BLaER1 treated with 17β-estradiol and CSF1 and Interleukin-3, amounts not matched to agents 10 nM and 100 nM (cell line): ENCODE results near the gene RNF41.
A peak's percentile ranks its signal among the peaks of the same experiment; 100 is the strongest.

Experiments
- H3K27ac ChIP-seq, 11 experiments: shearing (Covaris generic); formaldehyde crosslinking; 2 replicates each; pipeline ENCODE4 v1.8.1; 2022
- H3K27me3 ChIP-seq, 11 experiments: shearing (Covaris generic); formaldehyde crosslinking; 2 replicates each; pipeline ENCODE4 v1.8.1; 2022
- H3K36me3 ChIP-seq, 11 experiments: shearing (Covaris generic); formaldehyde crosslinking; 2 replicates each; pipeline ENCODE4 v1.8.1; 2022
- H3K4me1 ChIP-seq, 10 experiments: shearing (Covaris generic); formaldehyde crosslinking; 2 replicates each; pipeline ENCODE4 v1.8.1; 2022
- H3K4me2 ChIP-seq, 11 experiments: shearing (Covaris generic); formaldehyde crosslinking; 2 replicates each; pipeline ENCODE4 v1.8.1; 2022
- H3K4me3 ChIP-seq, 10 experiments: shearing (Covaris generic); formaldehyde crosslinking; 2 replicates each; pipeline ENCODE4 v1.8.1; 2022
- H3K9ac ChIP-seq, 11 experiments: shearing (Covaris generic); formaldehyde crosslinking; 2 replicates each; pipeline ENCODE4 v1.8.1; 2022
- H3K9me3 ChIP-seq, 11 experiments: shearing (Covaris generic); formaldehyde crosslinking; replicated peaks in 1 of 11; 2 replicates each; pipeline ENCODE4 v1.8.1; 2022
- H4K20me1 ChIP-seq, 11 experiments: shearing (Covaris generic); formaldehyde crosslinking; 2 replicates each; pipeline ENCODE4 v1.8.1; 2022
- Cebpa-rat ChIP-seq, 11 experiments: shearing (Covaris generic); IDR thresholded peaks; 2 replicates each; pipeline ENCODE4 v1.8.1; 2022

RNF41 gene

DNA sequence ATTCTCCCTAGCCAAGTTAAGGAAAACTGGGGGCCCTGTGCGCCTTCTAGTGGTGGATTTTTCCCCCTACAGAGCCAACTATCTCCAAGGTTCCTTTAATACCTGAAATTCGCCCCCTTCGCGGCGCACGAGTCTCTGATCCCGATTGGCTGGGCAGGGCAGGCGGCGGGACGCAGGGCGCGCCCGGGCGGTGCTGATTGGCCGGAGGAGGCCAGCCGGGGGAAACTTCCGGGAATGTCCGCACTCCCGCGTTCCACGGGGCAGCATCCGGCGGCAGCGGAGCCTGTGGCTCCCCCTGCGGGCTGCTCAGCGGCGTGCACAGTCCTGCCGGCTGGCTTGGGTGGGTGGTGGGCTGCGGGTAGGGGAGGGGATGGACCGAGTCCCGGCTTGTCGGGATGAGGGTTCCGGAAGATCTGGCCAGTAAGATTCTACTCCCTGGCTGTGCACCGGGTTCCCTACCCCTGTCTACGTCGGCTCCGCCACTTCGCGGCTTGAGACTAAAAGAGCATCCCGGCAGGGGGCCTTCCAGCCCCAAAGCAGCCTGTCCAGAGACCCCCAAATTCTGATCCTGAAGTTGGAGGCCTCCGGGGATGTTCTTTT is 2.5 kb upstream of the RNF41 start, which contains the start of gene NABP2:
Gene NABP2, plus strand, starts transcription at position 241 of the 600 bp plus-strand sequence. CDS start 515 bp downstream, outside the sequence.
- Histone ChIP-seq H3K9me3 (no peaks in the 10 kb centered on the region), H3K4me2 (peak within 1 kb of the TSS; percentile 86 to 100 (median 95)), H3K9ac (peak within 1 kb of the TSS; percentile 68 to 85 (median 81)), H3K27ac (peak within 1 kb of the TSS; percentile 19 to 93 (median 70); a peak in 21 of 22 replicates), H3K27me3 (no peaks in the 10 kb centered on the region), H3K36me3 (peaks cover 0 to 21% (median 6%) of the 10 kb centered on the region in 11 experiments; a peak in 8 of 22 replicates), H4K20me1 (peaks cover 0 to 13% (median 0%) of the 10 kb centered on the region in 11 experiments; a peak in 8 of 22 replicates), H3K4me3 (peak within 1 kb of the TSS; percentile 65 to 79 (median 74)), H3K4me1 (peaks cover 41 to 71% (median 58%) of the 10 kb centered on the region in 10 experiments)
- no peak for TF ChIP-seq Cebpa-rat (IDR thresholded peaks at IDR 0.05)

DNA sequence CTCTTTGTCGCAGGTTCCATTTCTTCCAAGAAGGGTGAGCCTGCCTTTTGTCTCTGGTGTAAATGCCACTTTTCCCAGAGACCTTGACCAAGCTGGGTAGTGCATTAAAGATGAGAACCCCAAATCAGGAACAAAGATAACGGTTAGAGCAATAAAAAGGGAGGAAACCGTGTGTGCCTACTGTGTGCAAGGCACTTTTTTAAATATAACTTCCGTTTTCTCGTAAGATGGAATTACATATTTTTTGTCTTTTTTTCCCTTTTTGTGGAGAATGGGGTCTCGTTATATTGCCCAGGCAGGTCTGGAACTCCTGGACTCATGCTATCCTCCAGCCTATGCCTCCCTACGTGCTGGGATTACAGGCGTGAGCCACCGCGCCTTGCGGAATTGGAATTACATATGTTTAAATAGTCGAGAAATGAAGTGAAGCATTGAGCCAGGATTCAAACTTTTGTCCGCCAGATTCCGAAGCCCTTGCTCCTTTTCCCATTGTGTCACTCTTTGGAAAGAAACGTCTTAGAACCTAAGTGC is 1.9 kb upstream of the RNF41 start:
- Histone ChIP-seq H3K4me3 (peak overlapping the region; percentile 65 to 79 (median 74); a peak in 19 of 20 replicates), H3K4me1 (peaks cover 47 to 66% (median 57%) of the 10 kb centered on the region in 10 experiments), H3K9ac (peak overlapping the region in 7 of 11 experiments; percentile 14 to 85 (median 79); a peak in 13 of 22 replicates), H3K36me3 (peaks cover 0 to 21% (median 6%) of the 10 kb centered on the region in 11 experiments; a peak in 8 of 22 replicates), H3K4me2 (peak overlapping the region; percentile 86 to 100 (median 95)), H3K9me3 (no peaks in the 10 kb centered on the region), H3K27me3 (no peaks in the 10 kb centered on the region), H3K27ac (peak overlapping the region in 10 of 11 experiments; percentile 1 to 93 (median 65); a peak in 11 of 22 replicates), H4K20me1 (peaks cover 0 to 18% (median 0%) of the 10 kb centered on the region in 11 experiments; a peak in 8 of 22 replicates)
- TF ChIP-seq Cebpa-rat (IDR thresholded peaks at IDR 0.05) = no peak

DNA sequence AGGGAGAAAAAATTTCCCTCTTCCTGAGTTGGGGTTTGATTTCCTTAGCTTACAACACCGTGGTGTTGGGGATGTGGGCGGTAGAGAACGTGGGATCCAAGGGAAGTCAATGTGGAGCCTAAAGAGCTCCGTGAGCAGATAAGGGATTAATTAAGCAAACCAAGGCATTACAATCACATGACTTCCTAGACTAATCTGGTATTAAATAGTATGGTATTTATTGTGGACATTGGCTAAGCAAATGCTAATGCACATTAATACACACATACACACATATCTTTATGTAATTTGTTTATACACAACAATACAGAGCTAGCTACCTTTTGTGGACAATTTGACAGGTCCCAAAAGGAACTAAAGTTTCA is 791 bp upstream of the RNF41 start:
- peaks cover 0 to 30% (median 6%) of the 10 kb centered on the region in 11 experiments; a peak in 10 of 22 replicates for H4K20me1 ChIP-seq
- peak overlapping the region; percentile 83 to 93 (median 91) for H3K9ac ChIP-seq
- H3K9me3 ChIP-seq = no peaks in the 10 kb centered on the region
- peaks cover 2 to 26% (median 13%) of the 10 kb centered on the region in 11 experiments; a peak in 20 of 22 replicates for H3K36me3 ChIP-seq
- TF ChIP-seq Cebpa-rat (IDR thresholded peaks at IDR 0.05) = no peak
- peak overlapping the region; percentile 80 to 97 (median 89) for H3K4me3 ChIP-seq
- H3K27me3 ChIP-seq = no peaks in the 10 kb centered on the region
- H3K4me1 ChIP-seq = peaks cover 47 to 59% (median 52%) of the 10 kb centered on the region in 10 experiments
- peak overlapping the region; percentile 86 to 100 (median 95) for H3K4me2 ChIP-seq
- peak overlapping the region; percentile 82 to 93 (median 89) for H3K27ac ChIP-seq

DNA sequence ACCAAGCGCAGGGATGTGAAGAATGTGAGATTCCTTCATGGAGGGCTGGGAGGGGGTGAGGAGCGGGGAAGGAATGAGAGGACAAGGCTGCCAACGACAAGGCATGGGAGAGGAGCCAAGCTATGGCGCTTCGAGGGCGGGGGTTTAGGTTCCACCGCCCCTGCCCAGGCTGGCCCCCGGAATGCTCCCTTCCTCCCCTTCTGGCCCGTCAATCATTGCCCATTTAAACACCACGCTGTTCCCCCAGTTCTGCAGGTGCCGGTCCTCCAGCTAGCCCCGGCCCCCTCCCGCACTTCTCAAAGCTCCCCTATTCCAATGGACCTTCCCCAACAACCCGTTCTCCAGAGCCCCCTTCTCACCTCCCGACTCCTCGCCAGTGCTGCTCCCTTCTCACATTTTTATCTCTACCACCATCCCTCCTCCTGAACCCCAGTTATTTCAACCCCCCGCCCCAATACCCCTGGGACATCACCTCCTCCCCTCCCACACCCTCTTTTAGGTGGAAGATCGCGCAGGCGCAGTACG is 428 bp downstream of the RNF41 start:
- H3K4me3 ChIP-seq = peak overlapping the region; percentile 80 to 97 (median 89)
- no peak for TF ChIP-seq Cebpa-rat (IDR thresholded peaks at IDR 0.05)
- H3K27ac ChIP-seq = peak overlapping the region; percentile 82 to 93 (median 89)
- no peaks in the 10 kb centered on the region for H3K27me3 ChIP-seq
- H3K9ac ChIP-seq = peak overlapping the region; percentile 83 to 93 (median 91)
- H3K4me2 ChIP-seq = peak overlapping the region; percentile 86 to 100 (median 95)
- H3K4me1 ChIP-seq = peaks cover 47 to 59% (median 52%) of the 10 kb centered on the region in 10 experiments
- peaks cover 14 to 29% (median 22%) of the 10 kb centered on the region in 11 experiments for H3K36me3 ChIP-seq
- no peaks in the 10 kb centered on the region for H3K9me3 ChIP-seq
- peaks cover 0 to 42% (median 18%) of the 10 kb centered on the region in 11 experiments; a peak in 12 of 22 replicates for H4K20me1 ChIP-seq

DNA sequence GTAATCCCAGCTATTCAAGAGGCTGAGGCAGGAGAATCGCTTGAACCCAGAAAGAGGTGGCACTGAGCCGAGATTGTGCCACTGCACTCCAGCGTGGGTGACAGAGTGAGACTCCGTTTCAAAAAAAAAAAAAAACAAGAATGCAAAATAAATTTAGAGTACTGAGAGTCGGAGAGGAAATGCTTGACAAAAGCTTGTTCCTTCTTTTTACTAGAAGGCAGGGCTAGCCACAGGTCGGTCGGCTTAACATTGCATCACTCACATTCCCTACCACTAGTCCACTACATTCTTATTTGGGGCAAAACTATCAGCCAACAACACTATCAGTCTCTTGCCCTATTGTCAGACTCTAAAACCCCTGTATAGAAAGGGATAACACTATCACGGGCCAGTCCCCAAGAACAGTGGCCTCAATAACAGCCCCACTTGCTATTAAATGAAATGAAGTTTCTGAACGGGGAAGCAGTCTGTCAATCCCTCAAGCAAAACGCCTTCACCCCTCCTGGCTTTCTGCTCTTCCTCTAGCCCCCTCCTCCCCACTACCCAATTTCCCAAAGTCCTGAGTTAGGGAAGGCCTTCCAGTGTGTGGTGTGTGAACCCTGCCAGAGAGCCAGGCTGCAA is 1.0 kb downstream of the RNF41 start:
- peaks cover 0 to 48% (median 21%) of the 10 kb centered on the region in 11 experiments; a peak in 12 of 22 replicates for H4K20me1 ChIP-seq
- H3K4me2 ChIP-seq = peak overlapping the region; percentile 86 to 100 (median 95)
- H3K4me3 ChIP-seq = peak overlapping the region; percentile 80 to 97 (median 89)
- H3K9me3 ChIP-seq = no peaks in the 10 kb centered on the region
- peaks cover 46 to 55% (median 49%) of the 10 kb centered on the region in 10 experiments for H3K4me1 ChIP-seq
- H3K27me3 ChIP-seq = no peaks in the 10 kb centered on the region
- H3K36me3 ChIP-seq = peaks cover 20 to 32% (median 26%) of the 10 kb centered on the region in 11 experiments
- H3K27ac ChIP-seq = peak overlapping the region; percentile 82 to 93 (median 89)
- TF ChIP-seq Cebpa-rat (IDR thresholded peaks at IDR 0.05) = peak in 8 of 11 experiments; percentile 10 to 76 (median 41); a peak in 7 of 22 replicates
- H3K9ac ChIP-seq = peak overlapping the region; percentile 83 to 93 (median 91)

DNA sequence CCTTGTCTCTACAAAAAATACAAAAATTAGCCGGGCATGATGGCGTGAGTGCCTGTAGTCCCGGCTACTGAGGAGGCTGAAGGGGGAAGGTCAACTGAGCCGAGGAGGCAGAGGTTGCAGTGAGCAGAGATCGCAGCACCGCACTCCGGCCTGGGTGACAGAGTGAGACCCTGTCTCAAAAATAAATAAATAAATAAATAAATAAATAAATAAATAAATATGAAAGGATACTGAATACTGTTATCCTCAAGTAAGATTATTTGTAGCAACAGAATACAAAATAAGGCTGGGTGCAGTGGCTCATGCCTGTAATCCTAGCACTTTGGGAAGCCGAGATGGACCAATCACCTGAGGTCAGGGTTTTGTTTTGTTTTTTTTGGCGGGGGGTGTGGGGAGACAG is 1.9 kb downstream of the RNF41 start:
- H3K4me3 ChIP-seq = peak overlapping the region in 9 of 10 experiments; percentile 80 to 97 (median 90); a peak in 18 of 20 replicates
- no peak for TF ChIP-seq Cebpa-rat (IDR thresholded peaks at IDR 0.05)
- no peaks in the 10 kb centered on the region for H3K9me3 ChIP-seq
- peak overlapping the region; percentile 86 to 100 (median 95) for H3K4me2 ChIP-seq
- H3K36me3 ChIP-seq = peaks cover 28 to 41% (median 34%) of the 10 kb centered on the region in 11 experiments
- peak overlapping the region; percentile 23 to 93 (median 89); a peak in 20 of 22 replicates for H3K27ac ChIP-seq
- peaks cover 38 to 46% (median 41%) of the 10 kb centered on the region in 10 experiments for H3K4me1 ChIP-seq
- H4K20me1 ChIP-seq = peaks cover 0 to 56% (median 21%) of the 10 kb centered on the region in 11 experiments; a peak in 12 of 22 replicates
- H3K9ac ChIP-seq = peak overlapping the region; percentile 83 to 93 (median 91)
- H3K27me3 ChIP-seq = no peaks in the 10 kb centered on the region

DNA sequence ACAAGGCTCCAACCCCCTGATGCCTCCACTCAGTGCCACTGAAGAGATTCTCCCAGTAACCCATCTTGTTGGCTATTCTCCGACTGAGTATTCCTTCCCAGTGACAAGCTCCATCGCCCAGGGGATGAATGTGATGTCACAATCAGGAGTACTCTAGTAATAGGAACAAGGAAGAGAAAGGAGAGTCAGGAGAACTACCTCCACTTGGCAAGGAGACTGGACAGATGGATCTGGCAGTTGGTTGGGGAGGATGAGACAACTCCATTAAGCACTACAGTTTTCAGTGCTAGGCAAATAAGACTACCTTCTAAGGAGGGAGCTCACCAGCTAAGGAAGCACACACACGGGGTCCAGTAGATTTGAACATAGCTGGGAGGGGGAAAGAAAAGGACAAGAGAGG is 5.3 kb downstream of the RNF41 start:
- H4K20me1 ChIP-seq = peaks cover 0 to 88% (median 24%) of the 10 kb centered on the region in 11 experiments; a peak in 13 of 22 replicates
- no peak overlapping the region for H3K4me3 ChIP-seq
- H3K36me3 ChIP-seq = peaks cover 62 to 74% (median 68%) of the 10 kb centered on the region in 11 experiments
- no peak for TF ChIP-seq Cebpa-rat (IDR thresholded peaks at IDR 0.05)
- H3K27ac ChIP-seq = no peak overlapping the region
- no peaks in the 10 kb centered on the region for H3K9me3 ChIP-seq
- H3K4me1 ChIP-seq = peaks cover 16 to 19% (median 17%) of the 10 kb centered on the region in 10 experiments
- no peak overlapping the region for H3K4me2 ChIP-seq
- no peaks in the 10 kb centered on the region for H3K27me3 ChIP-seq
- H3K9ac ChIP-seq = 0 out of 22 replicates have a peak overlapping the region, but pooled peaks of 1 of the 11 experiments have one; percentile 3

DNA sequence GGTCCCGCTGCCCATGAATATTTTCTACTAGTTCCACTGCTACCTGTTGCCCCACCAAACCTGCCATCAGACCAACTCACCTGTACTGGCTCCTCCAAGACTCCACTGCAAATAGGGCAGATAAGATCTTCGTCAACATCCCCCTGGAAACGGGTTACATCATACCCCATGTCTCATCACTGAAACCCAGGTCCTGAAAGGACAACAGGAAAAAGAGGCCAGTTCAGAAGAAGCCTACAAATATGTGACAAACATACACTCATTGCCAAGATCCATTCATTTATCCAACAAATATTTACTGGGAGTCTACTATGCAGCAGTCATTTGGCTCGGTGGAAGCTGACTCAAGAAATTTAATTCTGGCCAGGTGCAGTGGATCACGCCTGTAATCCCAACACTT is 7.8 kb downstream of the RNF41 start:
- no peak overlapping the region for H3K4me2 ChIP-seq
- H3K36me3 ChIP-seq = peaks cover 88 to 95% (median 93%) of the 10 kb centered on the region in 11 experiments
- TF ChIP-seq Cebpa-rat (IDR thresholded peaks at IDR 0.05) = no peak

More for the DNA sequence above, 7.8 kb downstream of the RNF41 start:
- no peak overlapping the region for H3K27ac ChIP-seq
- H3K4me3 ChIP-seq = no peak overlapping the region
- H4K20me1 ChIP-seq = peaks cover 0 to 87% (median 21%) of the 10 kb centered on the region in 11 experiments; a peak in 13 of 22 replicates
- no peaks in the 10 kb centered on the region for H3K9me3 ChIP-seq
- peaks cover 0 to 3% (median under 1%) of the 10 kb centered on the region in 10 experiments; a peak in 6 of 20 replicates for H3K4me1 ChIP-seq
- H3K9ac ChIP-seq = peak overlapping the region in 1 of 11 experiments; percentile 19; a peak in 2 of 22 replicates
- no peaks in the 10 kb centered on the region for H3K27me3 ChIP-seq
